B cell (primary cell): ENCODE results near the gene USH2A.

Source experiments
- EZH2 ChIP-seq: IDR thresholded peaks from 2 replicates; pipeline ENCODE4 v1.6.1; 2012; ENCODE audit warnings: borderline replicate concordance, low read depth, mild to moderate bottlenecking, moderate library complexity, low read length; ENCODE audit not compliant: insufficient read depth, poor library complexity, severe bottlenecking
- TF ChIP-seq, protein P1 (sequence below): fragments of 200-600 bp; IDR thresholded peaks from one replicate; pipeline ENCODE4 v1.8.0; 2022; ENCODE audit warnings: antibody characterized with exemption, mild to moderate bottlenecking

DNA sequence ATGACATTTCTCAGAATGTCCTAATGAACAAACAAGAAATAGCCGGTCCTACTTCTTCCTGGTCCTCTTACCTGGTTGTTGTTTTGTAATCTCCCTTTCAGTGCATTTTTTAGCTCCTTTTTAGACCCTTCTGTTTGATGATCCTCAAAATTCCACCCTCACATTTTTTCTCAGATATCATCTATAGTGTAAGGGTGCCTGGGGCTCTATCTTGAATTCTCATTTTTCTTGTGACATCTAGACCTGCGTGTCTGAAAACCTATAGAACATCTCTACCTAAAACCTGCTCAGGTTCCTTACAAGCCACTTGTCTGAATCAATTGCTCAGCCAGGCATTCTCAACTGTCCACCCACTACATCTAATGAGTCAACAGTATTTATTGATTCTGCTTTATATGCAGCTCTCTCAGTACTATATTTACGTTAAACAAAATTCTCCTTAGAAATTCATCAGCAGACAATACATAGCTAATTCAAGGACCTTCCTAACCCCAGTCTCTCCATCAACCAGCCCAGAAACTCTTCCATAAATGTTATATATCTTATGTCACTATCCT is 36.5 kb upstream of the USH2A start:
- TF ChIP-seq, protein P1, sequence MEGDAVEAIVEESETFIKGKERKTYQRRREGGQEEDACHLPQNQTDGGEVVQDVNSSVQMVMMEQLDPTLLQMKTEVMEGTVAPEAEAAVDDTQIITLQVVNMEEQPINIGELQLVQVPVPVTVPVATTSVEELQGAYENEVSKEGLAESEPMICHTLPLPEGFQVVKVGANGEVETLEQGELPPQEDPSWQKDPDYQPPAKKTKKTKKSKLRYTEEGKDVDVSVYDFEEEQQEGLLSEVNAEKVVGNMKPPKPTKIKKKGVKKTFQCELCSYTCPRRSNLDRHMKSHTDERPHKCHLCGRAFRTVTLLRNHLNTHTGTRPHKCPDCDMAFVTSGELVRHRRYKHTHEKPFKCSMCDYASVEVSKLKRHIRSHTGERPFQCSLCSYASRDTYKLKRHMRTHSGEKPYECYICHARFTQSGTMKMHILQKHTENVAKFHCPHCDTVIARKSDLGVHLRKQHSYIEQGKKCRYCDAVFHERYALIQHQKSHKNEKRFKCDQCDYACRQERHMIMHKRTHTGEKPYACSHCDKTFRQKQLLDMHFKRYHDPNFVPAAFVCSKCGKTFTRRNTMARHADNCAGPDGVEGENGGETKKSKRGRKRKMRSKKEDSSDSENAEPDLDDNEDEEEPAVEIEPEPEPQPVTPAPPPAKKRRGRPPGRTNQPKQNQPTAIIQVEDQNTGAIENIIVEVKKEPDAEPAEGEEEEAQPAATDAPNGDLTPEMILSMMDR = no peak
- TF ChIP-seq EZH2 = no peak
